ENCODE data around the gene LMLN.

LMLN gene

DNA sequence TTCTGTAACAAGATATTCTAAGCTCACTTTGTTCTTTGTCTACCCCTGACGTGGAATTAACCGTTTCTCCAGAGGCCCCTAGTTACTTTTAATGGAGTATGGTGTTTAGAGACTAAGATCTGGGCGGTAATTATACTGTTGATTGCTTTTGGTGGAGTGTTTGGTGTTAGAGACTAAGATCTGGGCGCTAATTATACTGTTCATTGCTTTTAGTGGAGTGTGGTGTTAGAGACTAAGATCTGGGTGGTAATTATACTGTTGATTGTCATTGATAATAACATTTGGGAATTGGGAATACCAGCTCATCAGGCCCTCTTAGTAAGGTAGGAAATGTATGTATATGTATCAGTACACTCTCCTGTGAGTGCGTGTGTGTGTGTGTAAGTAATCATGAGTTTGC lies 66.6 kb downstream of the LMLN start:
- Histone ChIP-seq H3K4me2 (ENCODE audit: low read length) (no peak overlapping the region), H3K79me2 (ENCODE audit: control insufficient read depth, low read length) (no peaks in the 10 kb centered on the region), H4K20me1 (ENCODE audit: control insufficient read depth, insufficient read depth, low read depth, low read length) (no peaks in the 10 kb centered on the region), H3K9me2 (replicated peaks; ENCODE audit: control insufficient read depth, low read length) (no peaks in the 10 kb centered on the region), H3K4me3 (ENCODE audit: low read length) (no peak overlapping the region), H3K9me3 (ENCODE audit: control insufficient read depth, insufficient read depth, low read length) (no peaks in the 10 kb centered on the region), H3K27ac (ENCODE audit: low read depth, low read length) (no peak overlapping the region), H3K4me1 (ENCODE audit: control insufficient read depth, low read length) (no peaks in the 10 kb centered on the region), H3K27me3 (ENCODE audit: control insufficient read depth, low read length) (no peaks in the 10 kb centered on the region), H3F3A (ENCODE audit: control insufficient read depth, insufficient read depth) (no peaks in the 10 kb centered on the region), H3K36me3 (ENCODE audit: control insufficient read depth, low read length) (no peaks in the 10 kb centered on the region)
- TF ChIP-seq CTCF (IDR thresholded peaks at IDR 0.05; ENCODE audit: low read depth, low read length, poor library complexity, severe bottlenecking), result no peak

GRCh38 chr3:198027045-198027798 lies 67.2 kb downstream of the LMLN start:
- TF ChIP-seq EZH2phosphoT487 (IDR thresholded peaks at IDR 0.05; ENCODE audit: borderline replicate concordance, low read length), result no peak
- TF ChIP-seq CTCF (IDR thresholded peaks at IDR 0.05; ENCODE audit: low read depth, low read length, poor library complexity, severe bottlenecking), result no peak
- H3K27ac ChIP-seq (ENCODE audit: low read depth, low read length), result no peak overlapping the region
- no peak overlapping the region for H3K4me2 ChIP-seq (ENCODE audit: low read length)
- H3K9me2 ChIP-seq (replicated peaks; ENCODE audit: control insufficient read depth, low read length), result no peaks in the 10 kb centered on the region
- H3K9me3 ChIP-seq (ENCODE audit: control insufficient read depth, insufficient read depth, low read length), result no peaks in the 10 kb centered on the region
- no peaks in the 10 kb centered on the region for H4K20me1 ChIP-seq (ENCODE audit: control insufficient read depth, insufficient read depth, low read depth, low read length)
- no peaks in the 10 kb centered on the region for H3K36me3 ChIP-seq (ENCODE audit: control insufficient read depth, low read length)
- no peak overlapping the region for H3K4me3 ChIP-seq (ENCODE audit: low read length)
- H3K79me2 ChIP-seq (ENCODE audit: control insufficient read depth, low read length), result no peaks in the 10 kb centered on the region
- H3K27me3 ChIP-seq (ENCODE audit: control insufficient read depth, low read length), result no peaks in the 10 kb centered on the region
- H3K4me1 ChIP-seq (ENCODE audit: control insufficient read depth, low read length), result no peaks in the 10 kb centered on the region
- H3F3A ChIP-seq (ENCODE audit: control insufficient read depth, insufficient read depth), result no peaks in the 10 kb centered on the region

- Histone ChIP-seq H3K4me3 (ENCODE audit: low read length) (no peak overlapping the region), H3K4me1 (ENCODE audit: control insufficient read depth, low read length) (no peaks in the 10 kb centered on the region)
Observed at GRCh38 chr3:198027799-198028390, 67.9 kb downstream of the LMLN start.

More at GRCh38 chr3:198027799-198028390, 67.9 kb downstream of the LMLN start:
- no peaks in the 10 kb centered on the region for H3K27me3 ChIP-seq (ENCODE audit: control insufficient read depth, low read length)
- no peak overlapping the region for H3K4me2 ChIP-seq (ENCODE audit: low read length)
- H3F3A ChIP-seq (ENCODE audit: control insufficient read depth, insufficient read depth), result no peaks in the 10 kb centered on the region
- no peaks in the 10 kb centered on the region for H4K20me1 ChIP-seq (ENCODE audit: control insufficient read depth, insufficient read depth, low read depth, low read length)
- TF ChIP-seq CTCF (IDR thresholded peaks at IDR 0.05; ENCODE audit: low read depth, low read length, poor library complexity, severe bottlenecking) (no peak), EZH2phosphoT487 (IDR thresholded peaks at IDR 0.05; ENCODE audit: borderline replicate concordance, low read length) (no peak)
- H3K79me2 ChIP-seq (ENCODE audit: control insufficient read depth, low read length), result no peaks in the 10 kb centered on the region
- no peaks in the 10 kb centered on the region for H3K9me2 ChIP-seq (replicated peaks; ENCODE audit: control insufficient read depth, low read length)
- H3K9me3 ChIP-seq (ENCODE audit: control insufficient read depth, insufficient read depth, low read length), result no peaks in the 10 kb centered on the region
- no peaks in the 10 kb centered on the region for H3K36me3 ChIP-seq (ENCODE audit: control insufficient read depth, low read length)
- H3K27ac ChIP-seq (ENCODE audit: low read depth, low read length), result no peak overlapping the region

Data from DOHH2 (cell line).